ENCODE results near the gene NAPEPLD.

DNA sequence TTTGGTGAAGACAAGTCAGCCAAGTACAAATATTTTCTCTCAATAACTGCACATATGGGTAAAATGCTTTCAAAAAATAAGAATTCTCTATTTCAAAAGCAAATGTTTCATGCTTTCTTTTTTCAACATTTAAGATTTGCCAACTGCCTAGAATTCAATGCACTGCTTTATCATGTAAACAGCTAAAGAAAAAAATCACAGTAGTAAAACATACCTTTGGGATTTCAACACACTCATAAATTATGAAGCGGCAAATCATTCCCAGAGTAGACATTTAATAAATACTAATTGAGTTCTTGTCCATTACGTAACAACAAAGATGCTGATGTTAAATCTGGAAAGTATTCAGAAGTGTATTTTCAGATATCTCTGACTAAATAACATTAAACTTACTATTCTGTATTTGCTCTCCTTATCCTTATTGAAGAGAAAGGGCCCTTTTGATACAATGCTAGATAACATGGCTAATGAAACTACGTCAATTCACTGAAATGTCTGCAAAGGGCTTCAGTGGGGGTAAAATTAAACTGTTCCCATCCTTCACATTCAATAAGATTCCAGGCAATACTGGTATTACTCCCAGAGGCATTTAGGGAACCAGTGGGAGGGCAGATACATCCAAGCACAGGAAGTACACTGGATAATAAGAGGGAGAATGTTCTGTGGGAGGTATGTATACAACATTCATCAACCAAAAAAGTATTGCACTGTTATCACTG lies 13.9 kb downstream of the NAPEPLD start:
- TF ChIP-seq, protein P1, sequence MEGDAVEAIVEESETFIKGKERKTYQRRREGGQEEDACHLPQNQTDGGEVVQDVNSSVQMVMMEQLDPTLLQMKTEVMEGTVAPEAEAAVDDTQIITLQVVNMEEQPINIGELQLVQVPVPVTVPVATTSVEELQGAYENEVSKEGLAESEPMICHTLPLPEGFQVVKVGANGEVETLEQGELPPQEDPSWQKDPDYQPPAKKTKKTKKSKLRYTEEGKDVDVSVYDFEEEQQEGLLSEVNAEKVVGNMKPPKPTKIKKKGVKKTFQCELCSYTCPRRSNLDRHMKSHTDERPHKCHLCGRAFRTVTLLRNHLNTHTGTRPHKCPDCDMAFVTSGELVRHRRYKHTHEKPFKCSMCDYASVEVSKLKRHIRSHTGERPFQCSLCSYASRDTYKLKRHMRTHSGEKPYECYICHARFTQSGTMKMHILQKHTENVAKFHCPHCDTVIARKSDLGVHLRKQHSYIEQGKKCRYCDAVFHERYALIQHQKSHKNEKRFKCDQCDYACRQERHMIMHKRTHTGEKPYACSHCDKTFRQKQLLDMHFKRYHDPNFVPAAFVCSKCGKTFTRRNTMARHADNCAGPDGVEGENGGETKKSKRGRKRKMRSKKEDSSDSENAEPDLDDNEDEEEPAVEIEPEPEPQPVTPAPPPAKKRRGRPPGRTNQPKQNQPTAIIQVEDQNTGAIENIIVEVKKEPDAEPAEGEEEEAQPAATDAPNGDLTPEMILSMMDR (IDR thresholded peaks at IDR 0.05) = no peak
- TF ChIP-seq POLR2A (IDR thresholded peaks at IDR 0.05) = no peak
